GM18873 (cell line): ENCODE measurements around the gene TADA2B.
A peak's percentile ranks its signal among the peaks of the same experiment; 100 is the strongest.
"Not testable (repeated sequence)": the region's sequence is repeated elsewhere in the genome, so short reads cannot be mapped to it uniquely, and the experiment has no call there.

Experiments
- ATAC-seq: cut with Tn5 transposase; IDR thresholded peaks from one replicate; pipeline ENCODE4 v1.9.1; 2021; ENCODE audit warnings: mild to moderate bottlenecking, moderate library complexity, moderate number of reproducible peaks; ENCODE audit not compliant: unreplicated experiment, low FRiP score

TADA2B gene

GRCh38 chr4:7075962-7076695 is 33.0 kb downstream of the TADA2B start:
- no peak for ATAC-seq

- no peak for ATAC-seq
Measured at GRCh38 chr4:7076696-7077082, 33.5 kb downstream of the TADA2B start.

GRCh38 chr4:7077371-7077770 is 34.2 kb downstream of the TADA2B start:
- no peak for ATAC-seq

GRCh38 chr4:7078025-7078424 is 34.9 kb downstream of the TADA2B start:
- no peak for ATAC-seq

- not testable (repeated sequence) for ATAC-seq
Measured at GRCh38 chr4:7079483-7079882, 36.3 kb downstream of the TADA2B start.

GRCh38 chr4:7079909-7080308 is 36.7 kb downstream of the TADA2B start:
- not testable (repeated sequence) for ATAC-seq

- ATAC-seq = no peak
Measured at GRCh38 chr4:7083597-7084563, 40.7 kb downstream of the TADA2B start.

- not testable (repeated sequence) for ATAC-seq
Measured at GRCh38 chr4:7084564-7084961, 41.4 kb downstream of the TADA2B start.

- ATAC-seq = no peak
Measured at GRCh38 chr4:7086384-7086783, 43.2 kb downstream of the TADA2B start.

GRCh38 chr4:7087036-7087435 is 43.9 kb downstream of the TADA2B start:
- no peak for ATAC-seq

GRCh38 chr4:7089213-7089986 is 46.2 kb downstream of the TADA2B start:
- ATAC-seq = no peak

- ATAC-seq = no peak
Measured at GRCh38 chr4:7092026-7092425, 48.9 kb downstream of the TADA2B start.

GRCh38 chr4:7094916-7095315 is 51.7 kb downstream of the TADA2B start:
- ATAC-seq = no peak

GRCh38 chr4:7095611-7096155 is 52.5 kb downstream of the TADA2B start:
- no peak for ATAC-seq

- ATAC-seq = no peak
Measured at GRCh38 chr4:7096236-7096635, 53.1 kb downstream of the TADA2B start.

GRCh38 chr4:7101692-7102515 is 58.7 kb downstream of the TADA2B start:
- ATAC-seq = no peak

GRCh38 chr4:7102516-7102909 is 59.3 kb downstream of the TADA2B start:
- ATAC-seq = not testable (repeated sequence)

- ATAC-seq = peak; percentile 67
Measured at GRCh38 chr4:7103031-7103606, 59.9 kb downstream of the TADA2B start.
